GM18508 (cell line): Measurements from ENCODE around the gene RGS6.
"Not testable (repeated sequence)": the region's sequence is repeated elsewhere in the genome, so short reads cannot be mapped to it uniquely, and the experiment has no call there.

Experiments used
- ATAC-seq: cut with Tn5 transposase; IDR thresholded peaks from one replicate; pipeline ENCODE4 v1.9.1; 2021; ENCODE audit warnings: moderate number of reproducible peaks; ENCODE audit not compliant: insufficient read depth, unreplicated experiment

RGS6 gene

GRCh38 chr14:72476657-72477499 is 544.6 kb downstream of the RGS6 start:
- ATAC-seq, result peak; percentile 70

GRCh38 chr14:72477578-72477977 is 545.3 kb downstream of the RGS6 start:
- not testable (repeated sequence) for ATAC-seq

- ATAC-seq, result no peak
Observed at GRCh38 chr14:72478471-72478893, 546.3 kb downstream of the RGS6 start.

- ATAC-seq, result no peak
Observed at GRCh38 chr14:72479461-72479931, 547.3 kb downstream of the RGS6 start.

- no peak for ATAC-seq
Observed at GRCh38 chr14:72480464-72481243, 548.4 kb downstream of the RGS6 start.

GRCh38 chr14:72483311-72483710 is 551.1 kb downstream of the RGS6 start:
- no peak for ATAC-seq

GRCh38 chr14:72485695-72486094 is 553.5 kb downstream of the RGS6 start:
- no peak for ATAC-seq

GRCh38 chr14:72488514-72488913 is 556.3 kb downstream of the RGS6 start:
- no peak for ATAC-seq

- ATAC-seq, result no peak
Observed at GRCh38 chr14:72492196-72492595, 560.0 kb downstream of the RGS6 start.

- no peak for ATAC-seq
Observed at GRCh38 chr14:72495668-72496067, 563.4 kb downstream of the RGS6 start.

- ATAC-seq, result no peak
Observed at GRCh38 chr14:72498646-72499045, 566.4 kb downstream of the RGS6 start.

GRCh38 chr14:72499746-72500145 is 567.5 kb downstream of the RGS6 start:
- ATAC-seq, result no peak

- ATAC-seq, result no peak
Observed at GRCh38 chr14:72500234-72500838, 568.1 kb downstream of the RGS6 start.

GRCh38 chr14:72501439-72501838 is 569.2 kb downstream of the RGS6 start:
- no peak for ATAC-seq

- ATAC-seq, result no peak
Observed at GRCh38 chr14:72503271-72503670, 571.0 kb downstream of the RGS6 start.

GRCh38 chr14:72503696-72504368 is 571.6 kb downstream of the RGS6 start:
- no peak for ATAC-seq

- ATAC-seq, result no peak
Observed at GRCh38 chr14:72510566-72510965, 578.3 kb downstream of the RGS6 start.

GRCh38 chr14:72512281-72512680 is 580.1 kb downstream of the RGS6 start:
- no peak for ATAC-seq

GRCh38 chr14:72512925-72513324 is 580.7 kb downstream of the RGS6 start:
- ATAC-seq, result no peak

- ATAC-seq, result no peak
Observed at GRCh38 chr14:72513346-72513745, 581.1 kb downstream of the RGS6 start.
